ENCODE data around the gene CGB5.
A peak's percentile ranks its signal among the peaks of the same experiment; 100 is the strongest.
"Not testable (repeated sequence)": the region's sequence is repeated elsewhere in the genome, so short reads cannot be mapped to it uniquely, and the experiment has no call there.

The CGB5 gene

GRCh38 chr19:49043548-49043947 is at the start of gene CGB5:
TSS of gene CGB5 (plus strand) at chr19:49043848. CDS start at chr19:49044210, 362 bp downstream.
- DNase-seq, result not testable (repeated sequence)

- no peak for DNase-seq
Measured at GRCh38 chr19:48994035-48994386, 49.6 kb upstream of the CGB5 start.

GRCh38 chr19:48997972-48998371 is 45.7 kb upstream of the CGB5 start:
- DNase-seq, result peak; percentile 51

GRCh38 chr19:48999481-49000325 is 43.9 kb upstream of the CGB5 start:
- peak; percentile 78 for DNase-seq

GRCh38 chr19:49004133-49004532 is 39.5 kb upstream of the CGB5 start:
- no peak for DNase-seq

DNA sequence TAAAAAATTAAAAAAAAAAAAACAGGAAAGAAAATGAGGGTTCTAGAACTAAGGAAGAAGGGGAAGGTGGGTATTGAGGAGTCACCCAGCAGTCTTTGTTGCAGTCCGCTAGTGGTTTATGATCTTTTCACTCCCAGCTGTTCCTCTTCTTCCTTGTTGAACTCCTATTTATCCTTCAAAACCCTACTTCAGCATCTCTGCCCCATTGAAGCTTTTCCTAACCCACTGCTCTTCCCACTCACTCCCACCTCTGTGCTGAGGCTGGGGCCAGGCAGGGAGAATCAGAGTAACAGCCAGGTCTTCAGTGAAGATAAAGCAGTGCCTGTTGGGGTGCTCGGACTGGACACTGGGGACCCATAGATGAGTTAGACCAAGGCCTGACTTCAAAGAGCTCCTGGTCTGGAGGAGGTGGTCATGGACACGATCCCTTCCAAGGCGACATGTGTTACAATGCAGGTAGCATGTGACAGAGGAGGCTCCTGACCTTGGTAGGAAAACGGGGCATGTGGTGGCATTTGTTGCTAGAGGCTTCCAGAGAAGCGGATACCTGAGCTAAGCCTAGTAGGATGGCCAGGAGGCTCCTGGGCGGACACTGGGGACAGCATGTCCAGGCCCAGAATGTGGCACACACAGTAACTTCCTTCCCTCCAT is 38.6 kb upstream of the CGB5 start:
- DNase-seq, result no peak

DNA sequence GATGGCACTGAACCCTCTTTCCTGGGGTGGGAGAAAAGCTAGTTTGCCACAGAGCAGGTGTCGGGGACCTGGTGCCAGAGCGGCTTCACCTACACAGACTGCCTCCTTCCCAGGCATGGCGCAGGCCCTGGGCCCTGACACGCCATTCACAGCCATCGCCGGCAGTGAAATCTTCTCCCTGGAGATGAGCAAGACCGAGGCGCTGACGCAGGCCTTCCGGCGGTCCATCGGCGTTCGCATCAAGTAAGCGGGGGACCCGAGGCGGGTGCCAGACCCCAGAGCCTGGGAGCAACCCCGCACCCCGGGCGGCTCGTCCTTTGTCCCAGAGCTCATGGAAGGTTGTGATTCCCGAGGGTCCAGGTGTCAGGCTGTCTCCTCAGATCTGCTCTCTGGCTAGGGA is 36.7 kb upstream of the CGB5 start:
- no peak for DNase-seq

GRCh38 chr19:49009828-49010227 is 33.8 kb upstream of the CGB5 start:
- DNase-seq, result no peak

- DNase-seq, result no peak
Measured at GRCh38 chr19:49010453-49010852, 33.2 kb upstream of the CGB5 start.

DNA sequence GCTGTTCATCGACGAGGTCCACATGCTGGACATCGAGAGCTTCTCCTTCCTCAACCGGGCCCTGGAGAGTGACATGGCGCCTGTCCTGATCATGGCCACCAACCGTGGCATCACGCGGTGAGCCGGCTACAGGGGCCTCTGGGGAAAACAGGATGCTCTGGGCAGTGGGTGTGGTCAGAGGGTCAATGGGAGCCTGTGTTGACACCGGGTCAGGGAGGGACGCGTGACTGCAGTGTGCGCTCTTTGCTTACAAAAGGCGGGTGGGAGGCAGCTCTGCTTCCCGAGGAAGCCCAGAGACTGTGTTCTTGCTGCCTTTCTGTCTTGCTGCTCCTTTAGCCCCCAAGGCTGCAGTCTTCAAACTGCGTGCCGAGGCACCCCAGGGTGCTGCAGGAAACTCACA is 32.5 kb upstream of the CGB5 start:
- DNase-seq, result no peak

GRCh38 chr19:49014123-49014869 is 29.4 kb upstream of the CGB5 start:
- DNase-seq, result no peak

GRCh38 chr19:49014870-49015255 is 28.8 kb upstream of the CGB5 start:
- no peak for DNase-seq

DNA sequence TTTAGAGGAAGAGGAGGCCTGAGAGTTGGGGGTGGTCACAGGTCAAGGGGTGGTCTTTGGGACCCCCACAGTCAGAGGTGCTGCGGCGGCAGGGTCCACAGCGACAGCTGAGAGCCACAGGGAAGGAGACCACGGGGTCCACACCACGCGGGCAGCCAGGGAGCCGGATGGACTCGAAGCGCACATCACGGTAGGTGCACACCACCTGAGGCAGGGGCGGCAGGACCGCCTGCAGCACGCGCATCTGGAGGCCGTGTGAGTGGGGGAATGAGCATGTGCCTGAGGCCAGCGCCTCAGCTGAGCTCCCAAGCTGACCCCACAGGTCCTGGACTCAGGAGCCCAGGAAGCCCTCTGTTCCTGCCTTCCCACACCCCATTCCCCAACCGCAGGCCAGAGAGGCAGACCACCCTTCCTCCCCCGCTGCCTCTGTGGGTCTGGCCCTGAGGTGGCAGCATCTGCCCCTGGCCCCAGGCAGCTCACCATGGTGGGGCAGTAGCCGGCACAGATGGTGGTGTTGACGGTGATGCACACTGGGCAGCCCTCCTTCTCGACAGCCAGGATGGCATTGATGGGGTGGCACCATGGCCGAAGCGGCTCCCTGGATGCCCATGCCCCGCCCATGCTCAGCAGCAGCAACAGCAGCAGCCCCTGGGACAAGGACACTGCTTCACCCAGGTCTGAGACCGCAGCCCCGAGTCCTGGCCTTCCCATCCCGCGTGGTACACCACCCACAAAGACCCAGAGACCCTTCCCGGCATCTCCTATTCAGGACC is 27.4 kb upstream of the CGB5 start:
- no peak for DNase-seq

- no peak for DNase-seq
Measured at GRCh38 chr19:49017041-49017665, 26.5 kb upstream of the CGB5 start, which contains the start of gene LHB. TSS of gene LHB (minus strand) at chr19:49017091. CDS start at chr19:49017081, 10 bp downstream.

- DNase-seq, result peak; percentile 73
Measured at GRCh38 chr19:49017666-49018351, 25.8 kb upstream of the CGB5 start.

DNA sequence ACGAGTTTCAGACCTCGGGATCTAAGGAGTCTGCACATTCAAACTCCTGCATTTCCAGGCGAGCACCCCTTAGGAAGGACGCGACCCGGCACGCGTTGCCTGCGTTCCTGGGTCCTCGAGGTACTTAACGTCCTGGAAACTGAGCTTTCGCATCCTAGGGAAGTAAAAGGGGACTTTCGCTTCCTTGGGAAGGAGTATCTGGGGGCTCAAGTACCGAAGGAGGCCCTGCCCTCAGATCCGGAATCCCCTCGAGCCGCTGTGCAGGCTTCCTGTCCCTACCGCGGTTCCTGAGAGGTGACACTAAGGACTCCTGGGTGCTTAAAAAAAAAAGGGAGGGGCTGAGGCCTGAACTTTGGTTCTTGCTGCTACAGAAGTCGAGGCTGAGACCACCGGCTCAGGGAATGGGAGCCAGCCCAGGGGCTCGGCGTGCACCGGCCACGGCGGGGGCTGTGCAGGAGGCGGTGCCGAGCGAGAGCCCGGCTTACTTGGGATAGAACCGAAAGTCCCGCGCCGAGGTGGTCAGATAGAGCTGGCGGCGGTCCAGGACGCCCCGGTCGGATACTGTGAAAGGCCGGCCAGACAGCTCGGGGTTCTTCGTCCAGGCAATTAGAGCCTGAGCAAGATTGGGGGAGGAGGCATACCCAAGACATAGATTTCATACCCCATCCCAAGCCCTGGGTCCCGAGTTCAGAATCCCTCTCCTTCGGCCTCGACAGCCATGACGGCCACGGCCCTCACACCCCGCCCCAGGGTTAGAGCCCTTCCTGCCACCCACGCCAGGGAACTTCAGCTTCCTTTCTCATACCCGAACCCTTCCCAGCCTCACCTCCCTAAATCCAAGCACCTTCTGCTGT is 25.0 kb upstream of the CGB5 start:
- DNase-seq, result peak; percentile 34

DNA sequence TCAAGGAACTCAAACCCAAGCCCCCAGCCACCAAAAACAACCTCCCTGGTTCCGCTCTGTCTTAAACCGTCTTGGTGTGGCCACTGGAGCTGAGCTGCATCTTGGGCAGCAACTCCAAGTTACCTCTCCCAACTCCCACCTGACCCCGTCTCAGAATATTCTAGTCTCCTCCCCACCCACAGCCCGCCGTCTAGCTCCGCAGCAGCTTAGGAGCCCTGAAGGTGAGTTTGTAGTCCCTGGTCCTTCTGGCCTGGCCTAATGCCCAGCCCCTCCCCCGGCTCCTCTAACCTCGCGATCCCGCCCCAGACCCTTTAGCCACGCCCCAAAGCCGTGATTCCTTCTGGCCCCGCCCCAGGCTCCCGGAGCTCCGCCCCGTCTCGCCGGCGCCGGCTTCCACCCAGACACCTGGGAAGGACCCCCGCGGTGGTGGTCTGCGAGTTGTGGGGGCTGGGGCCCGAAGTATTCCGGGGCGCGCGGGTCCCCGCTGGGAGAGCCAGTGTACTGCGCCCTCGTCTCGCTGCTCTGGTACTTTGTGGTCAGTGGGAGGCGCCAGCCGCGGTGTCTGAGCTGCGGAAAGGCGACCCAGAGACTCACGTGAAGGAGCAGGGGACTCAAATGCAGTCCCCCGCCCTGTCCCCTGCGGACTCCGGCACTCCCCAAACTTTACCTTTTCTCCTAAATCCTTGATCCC is 24.3 kb upstream of the CGB5 start:
- DNase-seq, result peak; percentile 71

- DNase-seq, result no peak
Measured at GRCh38 chr19:49020342-49020741, 23.3 kb upstream of the CGB5 start.

DNA sequence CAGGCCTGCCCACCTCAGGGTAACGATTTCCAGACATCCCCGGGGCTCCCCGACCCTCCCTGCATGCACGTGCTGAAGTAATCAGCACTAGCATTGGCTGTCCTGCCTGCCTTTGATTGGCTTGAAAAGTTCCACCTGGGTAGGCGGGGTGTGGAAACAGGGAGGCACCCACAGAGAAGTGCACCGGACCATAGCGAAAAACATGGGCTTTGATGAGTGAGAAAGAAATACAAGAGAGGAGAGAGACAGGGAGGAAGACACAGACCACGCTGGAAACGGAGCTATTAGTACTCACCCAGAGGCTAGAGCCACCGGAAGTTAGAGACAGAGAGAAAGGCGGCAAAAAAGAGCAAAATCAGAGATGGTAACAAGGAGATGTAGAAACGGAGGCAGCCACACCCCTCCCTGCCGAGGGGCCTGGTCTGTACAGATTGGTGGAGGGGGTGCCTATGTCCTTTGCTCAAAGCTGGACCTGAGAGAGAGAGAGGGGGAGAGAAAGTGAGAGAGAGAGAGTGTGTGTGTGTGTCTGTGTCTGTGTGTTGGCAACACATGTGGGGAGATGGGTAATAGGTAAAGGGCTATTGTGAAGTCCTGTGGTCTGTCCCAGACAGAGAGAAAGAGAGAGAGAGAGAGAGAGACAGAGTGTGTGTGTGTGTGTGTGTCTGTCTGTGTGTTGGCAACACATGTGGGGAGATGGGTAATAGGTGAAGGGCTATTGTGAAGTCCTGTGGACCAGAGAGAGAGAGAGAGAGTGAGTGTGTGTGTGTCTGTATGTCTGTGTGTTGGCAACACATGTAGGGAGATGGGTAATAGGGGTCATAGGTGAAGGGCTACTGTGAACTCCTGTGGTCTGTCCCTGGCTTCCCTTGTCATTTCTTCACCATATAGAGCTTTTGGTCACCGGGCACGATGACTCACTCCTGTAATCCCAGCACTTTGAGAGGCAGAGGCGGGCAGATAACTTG is 22.4 kb upstream of the CGB5 start:
- no peak for DNase-seq
